ENCODE data around the gene FOXE1.

The FOXE1 gene

GRCh38 chr9:97866848-97867247, 13.8 kb downstream of the FOXE1 start:
- DNase-seq: no peak

- DNase-seq: no peak
Measured at GRCh38 chr9:97868859-97869258, 15.8 kb downstream of the FOXE1 start.

GRCh38 chr9:97873425-97873824, 20.4 kb downstream of the FOXE1 start:
- peak; percentile 44 for DNase-seq

- peak; percentile 68 for DNase-seq
Measured at GRCh38 chr9:97873882-97874281, 20.9 kb downstream of the FOXE1 start.

- no peak for DNase-seq
Measured at GRCh38 chr9:97874624-97875023, 21.6 kb downstream of the FOXE1 start.

GRCh38 chr9:97875111-97875510, 22.1 kb downstream of the FOXE1 start:
- no peak for DNase-seq

GRCh38 chr9:97876061-97876460, 23.0 kb downstream of the FOXE1 start:
- no peak for DNase-seq

GRCh38 chr9:97880336-97880735, 27.3 kb downstream of the FOXE1 start:
- DNase-seq: no peak

GRCh38 chr9:97889941-97890887, 37.2 kb downstream of the FOXE1 start:
- peak; percentile 43 for DNase-seq

- DNase-seq: no peak
Measured at GRCh38 chr9:97891736-97892135, 38.7 kb downstream of the FOXE1 start.

- no peak for DNase-seq
Measured at GRCh38 chr9:97892421-97892820, 39.4 kb downstream of the FOXE1 start.

- no peak for DNase-seq
Measured at GRCh38 chr9:97895211-97895610, 42.2 kb downstream of the FOXE1 start.

GRCh38 chr9:97895695-97896332, 42.8 kb downstream of the FOXE1 start:
- peak; percentile 30 for DNase-seq

- DNase-seq: no peak
Measured at GRCh38 chr9:97900103-97900737, 47.2 kb downstream of the FOXE1 start.

GRCh38 chr9:97900738-97901565, 47.9 kb downstream of the FOXE1 start:
- peak; percentile 54 for DNase-seq

- DNase-seq: no peak
Measured at GRCh38 chr9:97903177-97903576, 50.2 kb downstream of the FOXE1 start.

GRCh38 chr9:97904725-97905124, 51.7 kb downstream of the FOXE1 start:
- no peak for DNase-seq

GRCh38 chr9:97905228-97905627, 52.2 kb downstream of the FOXE1 start:
- DNase-seq: no peak

All from DMS53 (cell line).